ENCODE data around the gene SLC37A4.
"Not testable (repeated sequence)": the region's sequence is repeated elsewhere in the genome, so short reads cannot be mapped to it uniquely, and the experiment has no call there.

SLC37A4 gene

GRCh38 chr11:119041821-119042514, 11.3 kb upstream of the SLC37A4 start:
- FAIRE-seq, result no peak

DNA sequence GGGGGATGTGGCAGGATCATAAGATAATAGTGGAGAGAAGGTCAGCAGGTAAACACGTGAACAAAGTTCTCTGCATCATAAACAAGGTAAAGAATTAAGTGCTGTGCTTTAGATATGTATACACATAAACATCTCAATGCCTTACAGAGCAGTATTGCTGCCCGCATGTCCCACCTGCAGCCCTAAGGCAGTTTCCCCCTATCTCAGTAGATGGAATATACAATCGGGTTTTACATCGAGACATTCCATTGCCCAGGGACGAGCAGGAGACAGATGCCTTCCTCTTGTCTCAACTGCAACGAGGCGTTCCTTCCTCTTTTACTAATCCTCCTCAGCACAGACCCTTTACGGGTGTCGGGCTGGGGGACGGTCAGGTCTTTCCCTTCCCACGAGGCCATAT, 8.8 kb upstream of the SLC37A4 start:
- not testable (repeated sequence) for FAIRE-seq

DNA sequence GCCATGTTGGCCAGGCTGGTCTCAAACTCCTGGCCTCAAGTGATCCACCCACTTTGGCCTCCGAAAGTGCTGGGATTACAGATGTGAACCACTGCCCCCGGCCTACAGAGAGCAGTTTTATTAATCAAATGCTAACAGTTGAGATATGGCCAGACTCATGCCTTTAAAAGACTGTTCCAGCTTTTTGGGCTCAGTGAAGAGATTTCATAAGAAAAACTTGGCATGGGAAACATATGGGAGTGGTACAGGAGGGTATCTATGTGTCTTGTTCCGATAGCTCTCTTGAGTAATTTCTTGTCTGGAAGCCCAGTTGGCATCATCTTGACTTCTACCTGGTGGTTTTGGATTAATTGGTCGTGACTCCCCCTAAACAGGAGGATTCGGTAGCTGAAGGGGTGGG, 8.2 kb upstream of the SLC37A4 start:
- FAIRE-seq, result no peak

DNA sequence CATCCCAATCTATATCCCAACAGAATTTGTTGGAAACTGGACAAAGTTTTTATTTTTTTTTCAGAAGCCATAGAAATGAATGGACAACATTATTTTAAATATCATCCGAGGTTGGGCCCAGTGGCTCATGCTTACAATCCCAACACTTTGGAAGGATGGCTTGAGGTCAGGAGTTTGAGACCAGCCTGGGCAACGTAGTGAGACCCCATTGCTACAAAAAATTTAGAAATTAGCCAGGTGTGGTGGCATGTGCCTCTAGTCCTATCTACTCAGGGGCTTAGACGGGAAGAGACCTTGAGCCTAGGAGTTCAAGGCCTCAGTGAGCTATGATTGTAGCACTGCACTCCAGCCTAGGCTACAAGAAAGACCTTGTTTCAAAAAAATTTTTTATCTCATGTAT, 4.1 kb upstream of the SLC37A4 start:
- no peak for FAIRE-seq

GRCh38 chr11:119033421-119033820, 2.7 kb upstream of the SLC37A4 start:
- FAIRE-seq, result not testable (repeated sequence)

DNA sequence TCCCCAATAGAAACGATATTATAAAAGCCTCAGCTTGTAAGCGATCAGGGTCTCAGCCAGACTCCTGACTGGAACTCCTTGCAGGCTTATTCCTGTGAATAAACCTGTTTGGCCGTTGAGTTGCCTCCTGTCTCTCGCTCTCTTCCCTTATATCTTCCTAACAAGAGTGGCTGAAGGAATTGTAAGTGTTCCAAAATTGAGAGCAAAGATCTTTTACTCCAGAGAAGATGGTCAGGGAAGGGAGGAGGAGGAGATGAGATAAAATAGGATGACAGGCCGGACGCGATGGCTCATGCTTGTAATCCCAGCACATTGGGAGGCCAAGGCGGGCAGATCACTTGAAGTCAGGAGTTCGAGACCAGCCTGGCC, 1.2 kb upstream of the SLC37A4 start:
- no peak for FAIRE-seq

DNA sequence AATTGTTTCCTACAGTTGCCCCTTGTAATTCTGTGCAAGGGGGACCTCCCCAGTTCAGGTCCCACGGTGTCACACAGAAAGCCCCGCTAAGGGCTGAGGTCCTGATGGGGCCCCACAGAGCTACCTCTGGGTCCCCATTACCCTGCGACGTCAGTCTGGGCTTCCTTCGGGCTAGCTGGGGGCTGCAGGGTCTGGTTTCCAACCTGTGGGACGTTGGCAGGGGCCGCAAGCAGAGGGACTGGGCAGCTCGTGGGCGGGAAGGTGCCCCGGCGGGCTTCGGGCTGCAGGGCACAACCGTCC, 698 bp downstream of the SLC37A4 start:
- no peak for FAIRE-seq

DNA sequence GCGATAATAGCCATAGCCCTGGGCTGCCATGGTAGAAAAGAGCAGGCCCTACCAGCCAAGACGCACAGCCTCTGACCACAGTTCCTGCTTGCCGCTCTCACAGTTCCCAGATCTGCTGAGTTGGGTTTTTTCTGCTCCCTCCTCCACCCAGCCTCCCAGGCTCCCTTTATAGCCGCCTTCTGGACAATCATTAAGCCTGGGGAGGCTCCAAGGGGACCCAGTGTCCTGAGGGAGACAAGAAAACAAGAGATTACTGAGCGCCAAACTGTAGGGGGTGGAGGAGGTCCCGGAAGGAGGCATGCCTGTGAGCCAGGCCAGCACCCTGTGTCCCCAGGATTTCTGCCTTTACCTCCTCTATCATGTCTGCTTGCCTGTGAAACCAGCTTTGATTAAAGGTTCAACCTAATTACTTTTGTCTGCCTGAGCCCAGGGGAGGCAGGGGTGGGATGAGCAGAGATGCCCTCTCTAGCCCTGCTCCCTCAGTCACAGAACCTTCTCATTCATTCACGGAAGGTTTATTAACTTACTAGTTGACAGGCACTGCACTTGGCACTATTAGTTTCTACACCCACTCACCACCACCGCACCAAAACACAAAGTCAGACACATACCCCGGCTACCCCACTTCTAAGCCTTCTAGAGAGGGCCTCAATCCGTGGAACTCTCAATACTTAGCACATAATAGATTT, 1.2 kb downstream of the SLC37A4 start:
- FAIRE-seq, result no peak

DNA sequence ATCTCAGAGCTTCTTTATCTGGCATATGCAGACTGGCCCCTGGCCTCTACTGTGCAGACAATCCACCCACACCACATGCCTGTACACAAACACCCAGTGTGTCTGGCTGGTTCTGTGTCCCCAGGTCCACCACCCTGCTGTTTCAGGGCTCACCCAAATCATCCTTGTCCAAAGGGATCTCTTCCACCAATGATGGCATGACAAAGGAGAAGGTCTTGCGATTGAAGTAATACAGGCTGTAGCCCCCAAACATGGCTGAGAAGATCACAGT, 1.7 kb downstream of the SLC37A4 start:
- no peak for FAIRE-seq

DNA sequence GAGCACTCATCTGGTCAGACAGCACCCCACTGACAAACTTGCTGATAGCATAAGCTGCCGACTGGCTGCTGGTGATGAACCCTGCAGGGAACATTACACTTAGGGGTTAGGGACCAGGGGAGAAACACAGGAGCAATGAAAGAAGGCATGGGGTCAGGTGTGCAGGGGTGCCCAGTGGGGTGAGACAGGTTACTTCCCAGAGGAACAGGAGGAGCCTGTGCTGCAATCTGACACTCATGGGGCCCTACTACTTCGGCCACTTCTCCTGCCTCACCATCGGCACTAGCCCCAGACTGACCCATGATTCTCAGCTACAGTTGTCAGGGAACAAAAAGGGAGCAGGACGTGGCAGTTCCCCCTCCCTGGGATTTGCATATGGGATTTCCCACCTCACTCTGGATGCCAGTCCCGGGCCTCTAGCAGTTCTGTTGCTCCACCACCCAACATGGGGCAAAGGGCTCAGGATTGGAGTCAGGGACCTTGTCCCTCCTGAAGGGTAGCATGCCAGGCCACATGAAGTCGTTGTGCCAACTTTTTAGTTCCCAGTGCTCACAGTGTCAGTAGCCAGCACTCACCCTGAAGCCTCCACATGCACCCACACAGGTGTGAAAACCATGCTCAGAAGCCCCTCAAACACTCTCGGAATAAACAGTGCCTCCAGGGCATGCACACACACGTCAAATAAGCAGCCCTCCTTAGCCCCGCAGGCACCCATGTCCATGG, 2.2 kb downstream of the SLC37A4 start:
- FAIRE-seq, result no peak

DNA sequence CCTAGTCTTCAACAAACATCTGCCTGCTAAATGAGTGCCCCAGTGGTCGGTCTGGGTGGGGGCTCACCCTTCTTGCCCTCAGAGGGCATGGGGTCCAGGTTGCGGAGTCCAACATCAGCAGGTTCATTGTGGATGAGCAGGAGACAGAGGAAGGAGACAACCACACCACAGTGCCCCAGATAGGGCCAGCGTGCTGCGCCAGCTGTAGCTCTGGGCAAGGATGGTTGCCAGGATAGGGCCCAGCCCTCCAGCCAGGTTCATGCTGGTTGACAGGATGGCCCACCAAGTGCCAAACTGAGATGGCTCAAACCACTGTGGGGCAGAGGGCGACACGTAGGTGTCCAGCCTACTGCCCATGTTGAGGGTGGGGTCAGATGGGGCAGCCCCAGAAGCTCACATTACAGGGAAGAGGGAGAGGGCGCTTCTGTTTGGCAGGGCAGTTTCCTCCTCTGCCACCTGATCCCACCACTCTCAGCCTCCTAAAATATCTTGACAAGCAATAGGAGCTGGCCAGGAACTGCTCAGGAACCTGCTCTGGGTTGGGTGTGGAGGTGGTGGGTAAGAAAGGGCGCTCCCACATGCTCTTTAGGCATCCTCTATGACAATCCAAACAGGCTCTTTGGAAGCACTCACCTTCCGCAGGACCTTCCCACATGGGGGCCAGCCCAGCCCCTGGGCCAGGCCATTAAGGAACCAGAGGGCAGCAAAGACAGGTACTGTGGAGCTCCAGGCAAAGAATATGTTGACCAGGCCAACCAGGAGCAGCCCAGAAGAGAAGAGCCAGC, 2.9 kb downstream of the SLC37A4 start:
- no peak for FAIRE-seq

DNA sequence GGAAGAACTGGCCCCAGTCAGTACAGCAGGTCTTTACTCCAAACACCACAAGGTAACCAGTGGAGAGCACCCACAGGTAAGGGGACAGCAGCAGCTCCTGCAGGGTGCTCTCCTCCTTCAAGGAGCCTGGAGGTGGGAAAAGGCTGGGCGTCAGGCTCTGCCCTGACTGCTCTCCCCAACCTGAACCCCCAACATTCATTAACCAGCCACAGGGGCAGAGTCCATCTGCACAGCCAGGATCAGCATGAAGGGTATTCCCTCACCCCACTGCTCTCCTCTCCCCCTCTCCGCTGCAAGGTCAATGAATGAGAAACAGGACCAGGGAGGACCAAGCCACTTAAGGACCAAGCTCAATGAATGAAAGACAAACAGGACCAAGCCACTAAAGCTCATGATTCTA, 3.7 kb downstream of the SLC37A4 start:
- FAIRE-seq, result no peak

DNA sequence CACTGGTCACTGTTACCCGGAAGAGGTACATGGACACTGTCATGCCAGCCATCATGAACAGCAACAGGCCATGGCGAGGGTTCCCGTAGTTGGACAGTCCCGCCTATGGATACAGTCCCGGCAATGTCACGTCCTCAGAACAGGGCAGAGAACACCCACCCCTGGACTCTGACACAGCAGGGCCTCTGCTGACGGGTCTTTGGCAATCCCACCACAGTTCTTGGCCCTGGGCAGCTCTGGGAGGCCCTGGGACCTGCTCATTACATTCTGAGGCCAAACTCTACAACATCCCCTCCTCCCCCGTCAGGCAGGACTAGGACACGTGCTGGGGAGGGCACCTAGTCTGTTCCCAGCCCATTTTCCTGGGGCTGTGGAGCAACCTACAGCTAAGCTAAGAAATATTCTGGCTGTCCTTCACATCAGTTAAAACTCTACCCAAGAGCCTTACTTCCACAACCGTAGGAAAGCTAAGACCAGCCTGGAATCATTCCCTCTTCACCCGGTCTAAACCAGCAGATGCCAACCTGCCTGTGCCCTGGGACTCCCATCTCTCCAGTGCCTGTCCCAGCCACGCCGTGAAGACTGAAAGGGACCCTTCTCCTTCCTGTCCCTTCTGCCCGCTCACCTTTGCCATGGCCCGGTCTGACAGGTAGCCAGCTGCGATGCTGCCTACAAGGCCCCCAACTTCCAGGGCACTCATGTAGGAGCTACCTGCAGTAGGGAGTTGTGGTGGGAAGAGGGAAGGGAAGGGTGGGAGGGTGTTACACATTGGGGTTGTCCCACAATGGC, 4.5 kb downstream of the SLC37A4 start:
- no peak for FAIRE-seq

DNA sequence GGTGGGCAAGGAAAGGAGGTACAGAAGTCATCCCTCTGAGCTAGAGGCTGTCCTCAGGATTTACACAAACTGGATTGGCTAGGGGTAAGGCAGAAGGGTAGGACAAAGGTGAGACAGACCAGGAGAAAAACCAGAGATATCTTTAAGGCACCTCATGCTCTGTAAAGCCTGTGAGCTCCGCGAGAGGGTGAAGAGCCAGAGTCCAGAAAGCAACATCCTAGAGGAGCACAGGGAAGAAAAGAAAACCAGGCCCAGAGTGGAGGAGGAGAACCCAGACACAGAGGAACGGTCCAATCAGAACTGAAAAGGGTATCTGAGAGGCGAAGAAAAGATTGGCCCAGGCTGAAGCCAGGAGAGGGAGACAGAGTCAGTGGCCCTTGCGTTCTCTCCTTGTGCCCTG, 5.1 kb downstream of the SLC37A4 start:
- FAIRE-seq, result no peak

- FAIRE-seq, result no peak
Observed at GRCh38 chr11:119025099-119025473, 5.6 kb downstream of the SLC37A4 start.

DNA sequence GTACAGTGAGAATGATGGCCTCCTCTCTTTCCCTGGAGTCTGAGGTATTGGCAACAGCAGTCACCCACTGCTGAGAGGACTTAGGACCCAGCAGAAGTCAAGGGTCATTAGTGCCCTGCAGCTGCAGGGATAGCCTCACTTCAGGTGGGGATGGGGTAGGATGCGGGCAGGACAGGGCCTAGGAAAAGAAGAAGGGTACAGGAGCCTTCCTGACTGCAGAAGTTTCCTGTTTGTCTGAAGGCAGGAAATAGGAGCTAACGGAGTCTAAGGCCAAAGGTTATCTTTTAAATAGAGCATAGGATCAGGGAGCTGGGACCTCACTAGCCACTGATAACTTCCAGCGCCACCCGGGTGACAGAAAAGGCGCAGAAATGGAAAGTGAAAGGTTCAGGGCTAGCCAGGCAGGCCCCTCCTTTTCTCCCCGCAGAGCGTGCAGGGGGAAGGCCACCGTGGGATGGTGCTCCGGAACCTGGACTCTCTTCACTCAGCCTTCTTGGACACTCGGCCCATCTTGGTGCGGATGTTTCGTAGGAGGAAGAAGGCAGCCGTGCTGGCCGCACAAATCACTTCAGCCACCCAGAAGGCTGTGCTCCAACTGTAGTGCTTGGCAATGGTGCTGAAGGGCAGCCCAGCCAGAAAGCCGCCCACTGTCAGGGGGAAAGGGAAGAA, 6.1 kb downstream of the SLC37A4 start:
- no peak for FAIRE-seq

- no peak for FAIRE-seq
Observed at GRCh38 chr11:119023741-119024140, 6.9 kb downstream of the SLC37A4 start.

GRCh38 chr11:119021631-119022030, 9.0 kb downstream of the SLC37A4 start:
- no peak for FAIRE-seq

- no peak for FAIRE-seq
Observed at GRCh38 chr11:119019996-119020395, 10.7 kb downstream of the SLC37A4 start.

- FAIRE-seq, result peak; percentile 52
Observed at GRCh38 chr11:119018074-119018938, 12.4 kb downstream of the SLC37A4 start, which contains the start of the genes RPS25 and TRAPPC4. TSS of gene RPS25 (minus strand) at chr11:119018343. CDS start at chr11:119018284, 59 bp downstream. TSS of gene TRAPPC4 (plus strand) at chr11:119018766. CDS start at chr11:119018796, 30 bp downstream.

- not testable (repeated sequence) for FAIRE-seq
Observed at GRCh38 chr11:119017377-119017776, 13.3 kb downstream of the SLC37A4 start.

Measured in TTC549 (cell line).